HG03575 (cell line): ENCODE data around the gene DHX29.

Source experiments
- ATAC-seq: cut with Tn5 transposase; IDR thresholded peaks from one replicate; pipeline ENCODE4 v1.9.1; 2021; ENCODE audit not compliant: unreplicated experiment, insufficient number of reproducible peaks, low FRiP score; ENCODE audit errors: extremely low read depth

DHX29 gene

GRCh38 chr5:55234121-55234700, 73.3 kb downstream of the DHX29 start:
- ATAC-seq, result no peak

- no peak for ATAC-seq
These were observed 74.2 kb downstream of the DHX29 start, which contains the start of gene CCNO for GRCh38 chr5:55232985-55233928. Gene CCNO, minus strand, starts transcription at chr5:55233608. Its CDS starts 85 bp downstream, at chr5:55233523.

- no peak for ATAC-seq
These were observed 75.1 kb downstream of the DHX29 start for GRCh38 chr5:55232271-55232984.

GRCh38 chr5:55231919-55232270, 75.6 kb downstream of the DHX29 start:
- no peak for ATAC-seq

- no peak for ATAC-seq
These were observed 76.2 kb downstream of the DHX29 start for GRCh38 chr5:55231029-55231918.

- no peak for ATAC-seq
These were observed 77.3 kb downstream of the DHX29 start for GRCh38 chr5:55230086-55230629.

- no peak for ATAC-seq
These were observed 79.6 kb downstream of the DHX29 start for GRCh38 chr5:55227664-55228430.

- ATAC-seq, result no peak
These were observed 80.4 kb downstream of the DHX29 start, which contains the start of gene MCIDAS for GRCh38 chr5:55226934-55227663. Gene MCIDAS, minus strand, starts transcription at chr5:55227315. Its CDS starts 177 bp downstream, at chr5:55227138.

- ATAC-seq, result no peak
These were observed 81.2 kb downstream of the DHX29 start for GRCh38 chr5:55226027-55226933.

- ATAC-seq, result no peak
These were observed 82.1 kb downstream of the DHX29 start for GRCh38 chr5:55225346-55225745.

GRCh38 chr5:55223812-55224240, 83.7 kb downstream of the DHX29 start:
- ATAC-seq, result no peak

- no peak for ATAC-seq
These were observed 84.3 kb downstream of the DHX29 start for GRCh38 chr5:55222985-55223811.

- ATAC-seq, result no peak
These were observed 85.2 kb downstream of the DHX29 start for GRCh38 chr5:55222092-55222984.

GRCh38 chr5:55220433-55221185, 86.9 kb downstream of the DHX29 start:
- no peak for ATAC-seq
